HCT116 (cell line): ENCODE measurements around the gene DPY19L3. TPM values are rescaled to one million over a fixed set of nuclear protein-coding genes. Genes with fewer than 3 reads are reported as not detected.
A peak's percentile ranks its signal among the peaks of the same experiment; 100 is the strongest.

Experiments
- ATAC-seq: fragments of 200-7000 bp; cut with Tn5 transposase; 2 replicates; pipeline ENCODE4 v1.9.1; 2020; ENCODE audit warnings: mild to moderate bottlenecking, moderate library complexity
- BruUV-seq: library from RNA; stranded (reverse); fragments of 400-500 nt; replicated peaks from 2 replicates; lab custom pipeline; 2021; lab: Mats Ljungman, UMichigan
- CTCF ChIA-PET: fragments of 300-600 bp; sonication (Branson Sonifier 250); formaldehyde crosslinking; loops from one replicate; lab custom pipeline; 2021; ENCODE audit warnings: antibody characterized with exemption; lab: Charles Lee
- POLR2A ChIA-PET: fragments of 300-600, 350-600 bp; sonication (Branson Sonifier 250); formaldehyde crosslinking; loops from one replicate; lab custom pipeline; 2021; ENCODE audit warnings: antibody characterized with exemption; lab: Charles Lee
- RAD21 ChIA-PET, 2 experiments: fragments of 300-600 bp; sonication (Branson Sonifier 250); formaldehyde crosslinking; loops; one replicate each; lab custom pipeline; 2023; ENCODE audit warnings: low total read pairs in 2 of 2; ENCODE audit not compliant: uncharacterized antibody in 2 of 2, unreplicated experiment in 2 of 2, low non-redundant PET in 1 of 2; lab: Charles Lee
- DNase-seq: peaks from one replicate; pipeline ENCODE4 v3.0.0-alpha.2; 2010; ENCODE audit warnings: low read depth, low spot score
- H2AFZ ChIP-seq: fragments of 200-600 bp; shearing (Covaris generic), sonication (generic); 2 replicates; pipeline ENCODE4 v1.6.1; 2017; ENCODE audit warnings: low read depth, mixed run types, mixed read lengths, antibody characterized with exemption, low read length; ENCODE audit not compliant: poor library complexity, severe bottlenecking
- H3K27ac ChIP-seq: 2 replicates; pipeline ENCODE4 v1.5.1; 2012; ENCODE audit warnings: low read depth, low read length
- H3K27me3 ChIP-seq: fragments of 200-600 bp; sonication (generic); 2 replicates; pipeline ENCODE4 v1.6.1; 2016; ENCODE audit warnings: mixed run types, low read length, mixed read lengths; ENCODE audit not compliant: insufficient read depth
- H3K36me3 ChIP-seq, 2 experiments: fragments of 200-500 bp in 1 of 2; fragments of 200-600 bp in 1 of 2; sonication (Bioruptor generic) in 1 of 2; sonication (generic) in 1 of 2; 2 replicates each; pipeline versions ENCODE4 v1.5.1 to v1.6.1; 2014 to 2016; ENCODE audit warnings: low read length in 2 of 2, inconsistent platforms in 1 of 2, mixed read lengths in 1 of 2, mixed run types in 1 of 2; ENCODE audit not compliant: insufficient read depth in 2 of 2, control insufficient read depth in 1 of 2
- H3K4me1 ChIP-seq, 2 experiments: fragments of 200-600 bp in 1 of 2; sonication (generic) in 1 of 2; 2 replicates each; pipeline versions ENCODE4 v1.5.1 to v1.6.1; 2012 to 2017; ENCODE audit warnings: low read length in 2 of 2, inconsistent platforms in 1 of 2, mild to moderate bottlenecking in 1 of 2, mixed read lengths in 1 of 2, mixed run types in 1 of 2, moderate library complexity in 1 of 2; ENCODE audit not compliant: insufficient read depth in 2 of 2, control insufficient read depth in 1 of 2
- H3K4me2 ChIP-seq: fragments of 200-600 bp; sonication (generic); 2 replicates; pipeline ENCODE4 v1.6.1; 2017; ENCODE audit warnings: mixed run types, low read length, mixed read lengths
- H3K4me3 ChIP-seq, 2 experiments: fragments of 200-600 bp in 1 of 2; sonication (generic) in 1 of 2; replicated peaks in 1 of 2; 2 replicates each; pipeline ENCODE4 v1.5.1; 2011 to 2016; ENCODE audit warnings: low read length in 2 of 2, control low read depth in 1 of 2, low read depth in 1 of 2, mild to moderate bottlenecking in 1 of 2, mixed read lengths in 1 of 2, mixed run types in 1 of 2
- H3K79me2 ChIP-seq: fragments of 200-600 bp; sonication (generic); 2 replicates; pipeline ENCODE4 v1.6.1; 2017; ENCODE audit warnings: mild to moderate bottlenecking, mixed run types, low read length, moderate library complexity, mixed read lengths; ENCODE audit not compliant: insufficient read depth
- H3K9ac ChIP-seq: fragments of 200-600 bp; sonication (generic); 2 replicates; pipeline ENCODE4 v1.6.1; 2016; ENCODE audit warnings: low read length, mixed read lengths
- H3K9me2 ChIP-seq: fragments of 200-600 bp; sonication (generic), shearing (Covaris generic); 2 replicates; pipeline ENCODE4 v1.6.1; 2017; ENCODE audit warnings: mixed run types, mild to moderate bottlenecking, moderate library complexity; ENCODE audit not compliant: insufficient read depth
- H3K9me3 ChIP-seq, 2 experiments: fragments of 200-500 bp in 1 of 2; fragments of 200-600 bp in 1 of 2; sonication (Bioruptor generic) in 1 of 2; sonication (generic) in 1 of 2; 2 replicates each; pipeline ENCODE4 v1.6.1; 2014 to 2017; ENCODE audit warnings: low read length in 2 of 2, mixed read lengths in 2 of 2, inconsistent platforms in 1 of 2, low read depth in 1 of 2, mild to moderate bottlenecking in 1 of 2, mixed run types in 1 of 2, moderate library complexity in 1 of 2; ENCODE audit not compliant: control insufficient read depth in 1 of 2, insufficient read depth in 1 of 2
- H4K20me1 ChIP-seq: fragments of 200-600 bp; sonication (generic), shearing (Covaris generic); 2 replicates; pipeline ENCODE4 v1.6.1; 2017; ENCODE audit warnings: mixed run types, mild to moderate bottlenecking, moderate library complexity; ENCODE audit not compliant: insufficient read depth
- CTCF ChIP-seq, 3 experiments: fragments of 200-600 bp in 1 of 3; sonication (generic) in 1 of 3; IDR thresholded peaks in 2 of 3; conservative IDR thresholded peaks in 1 of 3; 2 replicates each; pipeline ENCODE4 v1.5.1; 2012 to 2017; ENCODE audit warnings: low read depth in 2 of 3, low read length in 2 of 3, antibody characterized with exemption in 1 of 3, borderline replicate concordance in 1 of 3, control low read depth in 1 of 3, mild to moderate bottlenecking in 1 of 3, mixed read lengths in 1 of 3, mixed run types in 1 of 3, moderate library complexity in 1 of 3; ENCODE audit not compliant: insufficient read depth in 1 of 3
- EZH2 ChIP-seq: fragments of 200-600 bp; sonication (generic); IDR thresholded peaks from 2 replicates; pipeline ENCODE4 v1.6.1; 2017; ENCODE audit warnings: antibody characterized with exemption, mixed run types
- JUND ChIP-seq: IDR thresholded peaks from 2 replicates; pipeline ENCODE4 v1.6.1; 2012
- POLR2AphosphoS5 ChIP-seq: IDR thresholded peaks from 2 replicates; pipeline ENCODE4 v1.6.1; 2011; ENCODE audit warnings: mild to moderate bottlenecking, low read depth, low read length, moderate library complexity
- RAD21 ChIP-seq: IDR thresholded peaks from 2 replicates; pipeline ENCODE4 v1.6.1; 2012; ENCODE audit warnings: low read depth, mild to moderate bottlenecking
- SRF ChIP-seq: IDR thresholded peaks from 2 replicates; pipeline ENCODE4 v1.6.1; 2012; ENCODE audit warnings: low read depth
- TCF7L2 ChIP-seq: IDR thresholded peaks from 2 replicates; pipeline ENCODE4 v1.7.0; 2011; ENCODE audit warnings: borderline replicate concordance, inconsistent platforms; ENCODE audit not compliant: insufficient read depth, insufficient read length; ENCODE audit errors: extremely low read depth
- YY1 ChIP-seq: IDR thresholded peaks from 2 replicates; pipeline ENCODE4 v1.6.1; 2011; ENCODE audit warnings: low read length, low read depth, moderate library complexity, mild to moderate bottlenecking; ENCODE audit not compliant: insufficient replicate concordance; ENCODE audit errors: extremely low read depth
- ZBTB33 ChIP-seq: IDR thresholded peaks from 2 replicates; pipeline ENCODE4 v1.6.1; 2011; ENCODE audit warnings: mild to moderate bottlenecking, low read length, moderate library complexity; ENCODE audit not compliant: insufficient replicate concordance; ENCODE audit errors: extremely low read depth
- intact Hi-C: fragments of 100-400 bp; cut with micrococcal nuclease; formaldehyde crosslinking; loops from 2 replicates; pipeline ENCODE4 v1.10.0; 2022
- total RNA-seq: library from RNA; stranded (reverse); gene quantifications from one replicate; pipeline ENCODE4 v1.2.1, GENCODE V29; 2021; ENCODE audit not compliant: unreplicated experiment

The DPY19L3 gene
- total RNA-seq, 1 experiment from 2014 or later, result 14.5 TPM

GRCh38 chr19:32405431-32406160 lies at the start of gene DPY19L3 (continued):
- TF ChIP-seq ZBTB33 (peak; percentile 16), EZH2 (no peak), YY1 (peak; percentile 18), TCF7L2 (no peak), POLR2AphosphoS5 (peak; percentile 94), SRF (peak; percentile 84)
- TF ChIP-seq, all 23 proteins: peak for 11

- CTCF ChIA-PET, result interaction anchor here (0.9 kb wide), 1 partner anchor 39 kb away, joined by 3 read pairs; no protein-coding TSS in a partner anchor
- Histone ChIP-seq H3K27ac (no peak overlapping the region), H4K20me1 (peaks cover 7% of the 10 kb centered on the region; the same call in 1 of the 2 replicates), H3K36me3 (peaks cover 60 to 71% of the 10 kb centered on the region in 2 experiments; a peak in 3 of 4 replicates), H3K9me3 (no peaks in the 10 kb centered on the region), H3K27me3 (no peaks in the 10 kb centered on the region), H3K4me2 (no peak overlapping the region), H3K9me2 (no peaks in the 10 kb centered on the region), H3K4me1 (no peaks in the 10 kb centered on the region), H3K4me3 (no peak overlapping the region), H2AFZ (no peak overlapping the region), H3K79me2 (peaks cover 69% of the 10 kb centered on the region), H3K9ac (no peak overlapping the region)
- intact Hi-C loops, result no loop called here
- RAD21 ChIA-PET, result no interaction called here
- no TSS peak for BruUV-seq
- TF ChIP-seq CTCF (IDR thresholded peaks at IDR 0.05 in 2 of 3, conservative IDR thresholded peaks at IDR 0.05 in 1 of 3; ENCODE audit: borderline replicate concordance in 1 of 3, insufficient read depth in 1 of 3, low read depth in 2 of 3, low read length in 2 of 3) (peak in 2 of 3 experiments; percentile 16 to 42; a peak in 1 of 6 replicates), JUND (no peak), RAD21 (peak; percentile 21)
- DNase-seq, result no peak
- POLR2A ChIA-PET, result no interaction called here
- no peak for ATAC-seq
These were observed 47.9 kb upstream of the DPY19L3 start for GRCh38 chr19:32357720-32358119.
